GM12872 (cell line): Measurements from ENCODE around the gene SLC6A11.

Experiments
- CTCF ChIP-seq: IDR thresholded peaks from 3 replicates; pipeline ENCODE4 v1.5.1; 2011; ENCODE audit warnings: low read depth, mild to moderate bottlenecking, low read length, moderate library complexity; ENCODE audit not compliant: insufficient read depth

SLC6A11 gene

GRCh38 chr3:10823516-10823818 is 7.4 kb downstream of the SLC6A11 start:
- TF ChIP-seq CTCF = no peak

- no peak for TF ChIP-seq CTCF
Measured at GRCh38 chr3:10824468-10824867, 8.4 kb downstream of the SLC6A11 start.

GRCh38 chr3:10833855-10834414 is 17.9 kb downstream of the SLC6A11 start:
- TF ChIP-seq CTCF = no peak

GRCh38 chr3:10834951-10835350 is 18.9 kb downstream of the SLC6A11 start:
- TF ChIP-seq CTCF = no peak

GRCh38 chr3:10835406-10835805 is 19.4 kb downstream of the SLC6A11 start:
- TF ChIP-seq CTCF = no peak

GRCh38 chr3:10836676-10837075 is 20.6 kb downstream of the SLC6A11 start:
- no peak for TF ChIP-seq CTCF

- no peak for TF ChIP-seq CTCF
Measured at GRCh38 chr3:10837849-10838248, 21.8 kb downstream of the SLC6A11 start.

GRCh38 chr3:10839167-10839566 is 23.1 kb downstream of the SLC6A11 start:
- no peak for TF ChIP-seq CTCF
